ENCODE measurements around the gene USP35.
"Not testable (repeated sequence)": the region's sequence is repeated elsewhere in the genome, so short reads cannot be mapped to it uniquely, and the experiment has no call there.

Gene USP35

GRCh38 chr11:78230161-78230877, 41.6 kb downstream of the USP35 start:
- no peak for DNase-seq (ENCODE audit: low read depth in 3 of 3)

- DNase-seq (ENCODE audit: low read depth in 3 of 3) = no peak
These were observed 43.3 kb downstream of the USP35 start for GRCh38 chr11:78231962-78232501.

- DNase-seq (ENCODE audit: low read depth in 3 of 3) = not testable (repeated sequence)
These were observed 44.3 kb downstream of the USP35 start for GRCh38 chr11:78233046-78233445.

GRCh38 chr11:78234006-78234405, 45.3 kb downstream of the USP35 start:
- no peak for DNase-seq (ENCODE audit: low read depth in 3 of 3)

GRCh38 chr11:78237293-78238046, 48.8 kb downstream of the USP35 start:
- DNase-seq (ENCODE audit: low read depth in 3 of 3) = no peak

- DNase-seq (ENCODE audit: low read depth in 3 of 3) = no peak
These were observed 51.1 kb downstream of the USP35 start for GRCh38 chr11:78239781-78240180.

GRCh38 chr11:78241475-78241874, 52.8 kb downstream of the USP35 start:
- no peak for DNase-seq (ENCODE audit: low read depth in 3 of 3)

- no peak for DNase-seq (ENCODE audit: low read depth in 3 of 3)
These were observed 55.4 kb downstream of the USP35 start for GRCh38 chr11:78244080-78244479.

GRCh38 chr11:78244546-78245255, 56.0 kb downstream of the USP35 start:
- no peak for DNase-seq (ENCODE audit: low read depth in 3 of 3)

- no peak for DNase-seq (ENCODE audit: low read depth in 3 of 3)
These were observed 59.5 kb downstream of the USP35 start for GRCh38 chr11:78248191-78248590.

- no peak for DNase-seq (ENCODE audit: low read depth in 3 of 3)
These were observed 60.2 kb downstream of the USP35 start for GRCh38 chr11:78248903-78249302.

- DNase-seq (ENCODE audit: low read depth in 3 of 3) = no peak
These were observed 61.4 kb downstream of the USP35 start for GRCh38 chr11:78250099-78250498.

- no peak for DNase-seq (ENCODE audit: low read depth in 3 of 3)
These were observed 62.5 kb downstream of the USP35 start for GRCh38 chr11:78251083-78251775.

GRCh38 chr11:78253797-78254196, 65.1 kb downstream of the USP35 start:
- no peak for DNase-seq (ENCODE audit: low read depth in 3 of 3)

GRCh38 chr11:78254268-78254667, 65.5 kb downstream of the USP35 start:
- no peak for DNase-seq (ENCODE audit: low read depth in 3 of 3)

GRCh38 chr11:78255919-78256318, 67.2 kb downstream of the USP35 start:
- DNase-seq (ENCODE audit: low read depth in 3 of 3) = no peak

- no peak for DNase-seq (ENCODE audit: low read depth in 3 of 3)
These were observed 68.2 kb downstream of the USP35 start for GRCh38 chr11:78256962-78257361.

- DNase-seq (ENCODE audit: low read depth in 3 of 3) = no peak
These were observed 68.9 kb downstream of the USP35 start for GRCh38 chr11:78257654-78258053.

GRCh38 chr11:78259777-78260487, 71.2 kb downstream of the USP35 start:
- DNase-seq (ENCODE audit: low read depth in 3 of 3) = no peak

- DNase-seq (ENCODE audit: low read depth in 3 of 3) = no peak
These were observed 72.6 kb downstream of the USP35 start for GRCh38 chr11:78261367-78261766.

- DNase-seq (ENCODE audit: low read depth in 3 of 3) = no peak
These were observed 73.1 kb downstream of the USP35 start for GRCh38 chr11:78261828-78262227.

Measured in stimulated activated CD4-positive, alpha-beta T cell treated with anti-CD3 and anti-CD28 coated beads, TNF-alpha, amount 100 ng/mL, for 4 hours (primary cell).